ENCODE results near the gene SLC35E4. TPM values are rescaled to one million over a fixed set of nuclear protein-coding genes. Genes with fewer than 3 reads are reported as not detected.

SLC35E4 gene
- polyA plus RNA-seq, 1 of the 3 experiments (the other 2 are of a cell fraction), result 2.8 TPM

- no peak for TF ChIP-seq MXI1 (IDR thresholded peaks at IDR 0.05; ENCODE audit: low read depth, low read length)
- TF ChIP-seq ELF1 (IDR thresholded peaks at IDR 0.05), result peak; percentile 52
- peak; percentile 88 for TF ChIP-seq JUND (IDR thresholded peaks at IDR 0.05)
- no peak for TF ChIP-seq GATA2 (CRISPR knock-in tag; IDR thresholded peaks at IDR 0.05)
- TF ChIP-seq FOSL2 (IDR thresholded peaks at IDR 0.05; ENCODE audit: borderline replicate concordance, low read depth), result peak; percentile 98
Measured at GRCh38 chr22:30649430-30650007, 13.9 kb downstream of the SLC35E4 start (continued).

GRCh38 chr22:30650508-30651116 lies 15.0 kb downstream of the SLC35E4 start:
- POLR2A ChIA-PET, result interaction anchor here (1.3 kb wide), 1 partner anchor 10 kb away, joined by 4 read pairs; no protein-coding TSS in a partner anchor
- TF ChIP-seq MEF2A (IDR thresholded peaks at IDR 0.05; ENCODE audit: borderline replicate concordance, low read depth) (no peak), FOXJ3 (CRISPR knock-in tag; IDR thresholded peaks at IDR 0.05) (no peak), IRF3 (IDR thresholded peaks at IDR 0.05; ENCODE audit: low read depth, low read length) (no peak), FOXM1 (IDR thresholded peaks at IDR 0.05; ENCODE audit: low read depth) (no peak), RFX5 (IDR thresholded peaks at IDR 0.05; ENCODE audit: low read length) (no peak), SIN3A (IDR thresholded peaks at IDR 0.05; ENCODE audit: borderline replicate concordance, low read depth, low read length) (no peak), MAX (IDR thresholded peaks at IDR 0.05; ENCODE audit: low read depth) (no peak), USF2 (IDR thresholded peaks at IDR 0.05; ENCODE audit: borderline replicate concordance, low read depth, low read length) (no peak), USF1 (IDR thresholded peaks at IDR 0.05; ENCODE audit: borderline replicate concordance, low read depth) (no peak), EZH2phosphoT487 (IDR thresholded peaks at IDR 0.05; ENCODE audit: borderline replicate concordance, low read depth) (no peak), PBX3 (IDR thresholded peaks at IDR 0.05) (no peak), EP300 (IDR thresholded peaks at IDR 0.05; ENCODE audit: borderline replicate concordance in 1 of 2, low read depth in 1 of 2, low read length in 1 of 2) (no peak), GATA2 (CRISPR knock-in tag; IDR thresholded peaks at IDR 0.05) (no peak), POLR2AphosphoS5 (IDR thresholded peaks at IDR 0.05; ENCODE audit: low read depth, low read length) (no peak), REST (IDR thresholded peaks at IDR 0.05; ENCODE audit: low read depth, low read length) (no peak), RCOR1 (IDR thresholded peaks at IDR 0.05; ENCODE audit: low read length) (no peak)
- Histone ChIP-seq H3K79me2 (ENCODE audit: insufficient read depth) (peaks cover 16% of the 10 kb centered on the region), H3K27ac (ENCODE audit: low read depth in 2 of 2, low read length in 1 of 2) (no peak overlapping the region; a peak in 2 of 4 replicates), H3K4me2 (no peak overlapping the region), H3K9me3 (no peaks in the 10 kb centered on the region), H3K27me3 (ENCODE audit: insufficient read depth) (no peaks in the 10 kb centered on the region), H4K20me1 (ENCODE audit: insufficient read depth) (no peaks in the 10 kb centered on the region), H3K9ac (no peak overlapping the region), H3K4me1 (ENCODE audit: control insufficient read depth in 1 of 2, insufficient read depth in 2 of 2, low read depth in 1 of 2, low read length in 1 of 2) (peaks cover 3 to 5% of the 10 kb centered on the region in 2 experiments; a peak in 1 of 4 replicates), H2AFZ (ENCODE audit: low read depth) (no peak overlapping the region), H3K9me2 (no peaks in the 10 kb centered on the region), H3F3A (replicated peaks; ENCODE audit: insufficient read depth) (peaks cover 8% of the 10 kb centered on the region), H3K36me3 (replicated peaks in 1 of 2; ENCODE audit: control insufficient read depth in 1 of 2, insufficient read depth in 2 of 2, low read length in 1 of 2) (no peaks in the 10 kb centered on the region), H3K4me3 (ENCODE audit: low read depth in 2 of 2, low read length in 1 of 2) (no peak overlapping the region)
- WGBS (ENCODE audit: low lambda C conversion rate), result 96% methylated on average over 4 of the region's 5 CpGs
- CTCF ChIA-PET, result interaction anchor here (0.8 to 1.9 kb wide), 4 partner anchors 11 to 272 kb away, joined by 3 to 6 read pairs (median 4); no protein-coding TSS in a partner anchor
- DNase-seq, result no peak
